ENCODE data around the gene PDE4D. TPM values are rescaled to one million over a fixed set of nuclear protein-coding genes. Genes with fewer than 3 reads are reported as not detected.

Gene PDE4D
- total and polyA plus RNA-seq, 10 of the 15 experiments (the other 5 are each of a cell fraction or from before 2014, with no cell fraction given): 0.87 to 4.1 (median 2.2) TPM

DNA sequence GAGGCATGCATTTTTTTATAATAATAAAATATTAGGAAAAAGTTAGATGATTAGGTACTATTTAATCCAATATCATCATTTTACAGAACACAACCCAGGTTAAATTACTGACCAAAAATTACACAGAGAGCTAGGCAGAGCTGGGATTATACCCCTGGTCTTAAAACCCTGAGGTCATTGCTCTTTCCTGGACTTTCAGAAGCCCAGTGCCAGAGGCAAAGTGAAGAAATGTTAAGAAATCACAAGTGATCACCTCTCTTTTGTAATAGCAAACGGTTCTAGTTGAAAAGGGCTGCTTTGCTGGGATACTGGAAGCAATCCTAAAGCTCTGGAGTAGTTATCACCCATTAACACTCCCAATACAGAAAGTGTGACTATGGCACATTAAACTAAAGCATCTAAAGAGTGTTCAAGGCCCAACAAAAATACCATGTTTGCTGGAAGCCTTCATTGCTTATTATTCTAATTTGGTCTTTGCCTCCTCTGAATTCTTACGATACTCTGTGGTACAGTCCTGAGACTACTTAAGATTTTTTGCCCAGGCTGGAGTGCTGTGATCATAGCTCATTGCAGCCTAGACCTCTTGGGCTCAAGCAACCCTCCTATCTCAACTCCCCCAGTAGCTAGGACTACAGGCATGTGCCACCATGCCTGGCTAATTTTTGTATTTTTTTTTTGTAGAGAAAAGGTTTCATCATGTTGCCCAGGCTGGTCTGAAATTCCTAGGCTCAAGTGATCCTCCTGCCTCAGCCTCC lies 734.7 kb downstream of the PDE4D start:
- Histone ChIP-seq H4K20me1 (ENCODE audit: control insufficient read depth, insufficient read depth) (no peaks in the 10 kb centered on the region), H3K4me3 (no peak overlapping the region), H3K79me2 (ENCODE audit: control insufficient read depth, insufficient read depth, low read length) (no peaks in the 10 kb centered on the region), H3K9me3 (replicated peaks; ENCODE audit: control insufficient read depth, insufficient read depth, low read length) (no peaks in the 10 kb centered on the region), H3K4me2 (ENCODE audit: control insufficient read depth, insufficient read depth) (no peak overlapping the region), H3K36me3 (ENCODE audit: control insufficient read depth in 2 of 2, insufficient read depth in 2 of 2, low read length in 1 of 2) (no peaks in the 10 kb centered on the region), H3K4me1 (ENCODE audit: control insufficient read depth, insufficient read depth, low read length) (no peaks in the 10 kb centered on the region), H3K9ac (ENCODE audit: control insufficient read depth, insufficient read depth, low read length) (no peak overlapping the region), H3K27ac (ENCODE audit: control insufficient read depth, insufficient read depth) (no peak overlapping the region), H2AFZ (ENCODE audit: control insufficient read depth, low read depth, low read length) (no peak overlapping the region), H3K27me3 (replicated peaks in 1 of 2; ENCODE audit: control insufficient read depth in 2 of 2, insufficient read depth in 2 of 2, low read length in 1 of 2) (no peaks in the 10 kb centered on the region; a peak in 1 of 4 replicates)
- ChIA-PET POLR2A (interaction anchor here (1.4 kb wide), 1 partner anchor 35 kb away, joined by 3 read pairs; no protein-coding TSS in a partner anchor), SMC1A (ENCODE audit: uncharacterized antibody, unreplicated experiment) (interaction anchor here (0.6 kb wide), 2 partner anchors 139 to 1325 kb away, joined by 3 read pairs; no protein-coding TSS in a partner anchor), RAD21 (ENCODE audit: unreplicated experiment) (no interaction called here), CTCF (interaction anchor here (1.1 to 1.2 kb wide), 2 partner anchors 63 to 222 kb away, joined by 3 to 4 read pairs; no protein-coding TSS in a partner anchor)
- intact Hi-C loops (cut with micrococcal nuclease; ENCODE audit: unreplicated experiment) (no loop called here), in situ Hi-C loops (cut with MboI) (loop anchor here (10.0 kb wide), 1 partner anchor 264 kb away; no protein-coding TSS in a partner anchor)
- WGBS (ENCODE audit: insufficient coverage, insufficient replicate concordance, low lambda C conversion rate, missing lambda C conversion rate): 26% methylated on average over 2 of the region's 2 CpGs
- ATAC-seq: no peak
- TF ChIP-seq CEBPB (IDR thresholded peaks at IDR 0.05; ENCODE audit: borderline replicate concordance in 1 of 2, low read depth in 2 of 2, low read length in 2 of 2): no peak
- FAIRE-seq: no peak
- no TSS peak for BruUV-seq (replicated peaks)
- DNase-seq (ENCODE audit: low read depth, low spot score): no peak

DNA sequence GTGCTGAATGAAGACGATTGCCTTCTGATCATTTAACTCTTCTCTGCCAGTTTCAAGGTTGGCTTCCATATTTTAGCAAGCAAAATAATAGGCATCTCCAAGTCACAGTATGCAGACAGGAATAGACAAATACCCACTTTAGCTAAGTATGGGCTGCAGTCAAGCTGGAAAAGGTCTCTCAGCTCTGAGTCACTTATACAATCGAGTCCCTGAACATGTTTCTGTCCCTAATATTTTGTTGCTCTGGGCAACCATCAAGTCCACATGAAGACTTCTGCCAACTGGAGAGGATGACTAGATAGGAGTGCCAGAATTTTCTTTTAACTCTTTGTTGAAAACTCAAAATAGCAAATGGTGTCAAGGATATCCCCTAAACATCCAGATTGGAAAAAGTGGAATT lies 735.4 kb downstream of the PDE4D start:
- H3K36me3 ChIP-seq (ENCODE audit: control insufficient read depth in 2 of 2, insufficient read depth in 2 of 2, low read length in 1 of 2): no peaks in the 10 kb centered on the region
- H3K79me2 ChIP-seq (ENCODE audit: control insufficient read depth, insufficient read depth, low read length): no peaks in the 10 kb centered on the region
- no peaks in the 10 kb centered on the region for H3K9me3 ChIP-seq (replicated peaks; ENCODE audit: control insufficient read depth, insufficient read depth, low read length)
- FAIRE-seq: no peak
- H2AFZ ChIP-seq (ENCODE audit: control insufficient read depth, low read depth, low read length): no peak overlapping the region
- H3K4me2 ChIP-seq (ENCODE audit: control insufficient read depth, insufficient read depth): no peak overlapping the region
- H4K20me1 ChIP-seq (ENCODE audit: control insufficient read depth, insufficient read depth): no peaks in the 10 kb centered on the region
- H3K27me3 ChIP-seq (replicated peaks in 1 of 2; ENCODE audit: control insufficient read depth in 2 of 2, insufficient read depth in 2 of 2, low read length in 1 of 2): no peaks in the 10 kb centered on the region; a peak in 1 of 4 replicates
- ATAC-seq: no peak
- 48% methylated on average over 2 of the region's 2 CpGs for WGBS (ENCODE audit: insufficient coverage, insufficient replicate concordance, low lambda C conversion rate, missing lambda C conversion rate)
- no peak overlapping the region for H3K27ac ChIP-seq (ENCODE audit: control insufficient read depth, insufficient read depth)
- peaks cover 1% of the 10 kb centered on the region; the same call in 1 of the 2 replicates for H3K4me1 ChIP-seq (ENCODE audit: control insufficient read depth, insufficient read depth, low read length)
- no TSS peak for BruUV-seq (replicated peaks)
- no peak overlapping the region for H3K4me3 ChIP-seq
- H3K9ac ChIP-seq (ENCODE audit: control insufficient read depth, insufficient read depth, low read length): no peak overlapping the region
- ChIA-PET SMC1A (ENCODE audit: uncharacterized antibody, unreplicated experiment) (no interaction called here), POLR2A (no interaction called here), RAD21 (ENCODE audit: unreplicated experiment) (no interaction called here), CTCF (interaction anchor here (1.2 kb wide), 1 partner anchor 62 kb away, joined by 3 read pairs; no protein-coding TSS in a partner anchor)
- TF ChIP-seq SIN3A (IDR thresholded peaks at IDR 0.05; ENCODE audit: low read depth, low read length): no peak
- no peak for TF ChIP-seq SMC3 (IDR thresholded peaks at IDR 0.05; ENCODE audit: borderline replicate concordance, low read length)
- in situ Hi-C loops (cut with MboI): loop anchor here (10.0 kb wide), 1 partner anchor 263 kb away; no protein-coding TSS in a partner anchor
- intact Hi-C loops (cut with micrococcal nuclease; ENCODE audit: unreplicated experiment): no loop called here
- no peak for DNase-seq (ENCODE audit: low read depth, low spot score)

Data from GM12878 (cell line).